Skeletal muscle tissue (tissue), 4 donors: ENCODE data around the gene RPS15. TPM values are rescaled to one million over a fixed set of nuclear protein-coding genes. Genes with fewer than 3 reads are reported as not detected.
A peak's percentile ranks its signal among the peaks of the same experiment; 100 is the strongest.

Source experiments
- H3K27ac ChIP-seq: one replicate; pipeline ENCODE4 v1.7.0; 2013; ENCODE audit warnings: mild to moderate bottlenecking, low read depth, low read length, inconsistent platforms
- H3K27me3 ChIP-seq, 3 donors: one replicate each; pipeline ENCODE4 v1.7.0; 2013; ENCODE audit warnings: low read length in 3 of 3; ENCODE audit not compliant: control insufficient read depth in 3 of 3, insufficient read depth in 3 of 3
- H3K36me3 ChIP-seq, 3 donors: one replicate each; pipeline ENCODE4 v1.7.0; 2013; ENCODE audit warnings: low read length in 3 of 3; ENCODE audit not compliant: control insufficient read depth in 3 of 3, insufficient read depth in 3 of 3
- H3K4me1 ChIP-seq, 3 donors: one replicate each; pipeline ENCODE4 v1.7.0; 2013; ENCODE audit warnings: low read length in 3 of 3, mild to moderate bottlenecking in 3 of 3; ENCODE audit not compliant: control insufficient read depth in 3 of 3, insufficient read depth in 3 of 3
- H3K4me3 ChIP-seq, 3 donors: one replicate each; pipeline ENCODE4 v1.7.0; 2013; ENCODE audit warnings: low read length in 3 of 3
- H3K9ac ChIP-seq, 3 donors: one replicate each; pipeline ENCODE4 v1.7.0; 2013; ENCODE audit warnings: low read length in 3 of 3, mild to moderate bottlenecking in 3 of 3, moderate library complexity in 2 of 3, low read depth in 1 of 3
- H3K9me3 ChIP-seq, 3 donors: one replicate each; pipeline ENCODE4 v1.7.0; 2013; ENCODE audit warnings: low read length in 3 of 3; ENCODE audit not compliant: control insufficient read depth in 3 of 3
- total RNA-seq: library from RNA; depleted of rRNA; stranded (reverse); fragments of >200 nt; gene quantifications from one replicate; pipeline ENCODE4 v1.2.3, GENCODE V29; 2014
- donor health status: Osteomylitis.

The RPS15 gene
- total RNA-seq, 1 donor from 2014 or later: 354 TPM

GRCh38 chr19:1459479-1459878 is 21.3 kb downstream of the RPS15 start:
- Histone ChIP-seq H3K9me3 (no peaks in the 10 kb centered on the region), H3K4me3 (no peak overlapping the region), H3K4me1 (peaks cover 0 to 11% (median 3%) of the 10 kb centered on the region in 3 donors), H3K27ac (no peak overlapping the region), H3K36me3 (peaks cover 0 to 7% (median 0%) of the 10 kb centered on the region in 3 donors), H3K9ac (no peak overlapping the region), H3K27me3 (peaks cover 31 to 58% (median 39%) of the 10 kb centered on the region in 3 donors)

DNA sequence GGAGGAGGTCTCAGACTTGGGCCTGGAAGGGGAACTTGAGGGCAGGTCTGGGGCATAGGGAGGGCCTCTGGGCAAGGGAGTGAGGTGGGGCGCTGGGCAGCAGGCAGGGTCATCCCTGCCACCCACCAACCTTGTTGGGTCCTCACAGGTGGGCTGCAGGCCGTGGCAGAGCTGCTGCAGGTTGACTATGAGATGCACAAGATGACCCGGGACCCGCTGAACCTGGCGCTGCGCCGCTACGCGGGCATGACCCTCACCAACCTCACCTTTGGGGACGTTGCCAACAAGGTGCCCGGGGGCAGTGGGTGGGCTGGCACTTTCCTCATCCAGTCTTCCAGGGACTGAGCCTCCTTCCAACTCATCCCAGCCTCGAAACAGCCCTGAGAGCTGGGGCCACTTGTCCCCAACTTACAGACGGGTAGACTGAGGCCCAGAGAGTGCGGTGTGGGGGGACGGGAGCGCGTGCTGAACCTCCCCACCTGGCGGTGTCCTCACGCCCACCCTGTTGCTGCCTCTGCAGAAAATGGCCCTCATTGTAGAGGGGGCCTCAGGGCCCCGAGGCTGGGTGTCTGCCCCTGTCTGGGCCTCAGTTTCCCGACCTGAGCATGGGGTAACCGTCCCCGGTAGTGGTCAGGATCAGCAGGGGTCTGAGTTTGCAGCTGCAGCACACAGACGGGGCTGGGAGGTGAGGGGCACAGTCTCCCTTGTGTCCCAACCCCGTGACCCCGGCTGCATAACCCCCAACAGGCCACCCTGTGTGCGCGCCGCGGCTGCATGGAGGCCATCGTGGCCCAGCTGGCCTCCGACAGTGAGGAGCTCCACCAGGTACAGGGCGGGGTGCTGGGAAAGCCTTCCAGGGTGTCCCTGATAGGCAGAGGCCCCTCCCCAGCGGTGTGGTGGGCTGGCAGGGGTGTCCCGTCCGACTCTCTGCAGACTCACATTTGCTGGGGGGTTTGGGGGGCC is 22.1 kb downstream of the RPS15 start:
- Histone ChIP-seq H3K9ac (no peak overlapping the region), H3K9me3 (no peaks in the 10 kb centered on the region), H3K36me3 (peaks cover 0 to 7% (median 0%) of the 10 kb centered on the region in 3 donors), H3K27me3 (peaks cover 30 to 59% (median 39%) of the 10 kb centered on the region in 3 donors), H3K27ac (no peak overlapping the region), H3K4me3 (no peak overlapping the region), H3K4me1 (peaks cover 0 to 12% (median under 1%) of the 10 kb centered on the region in 3 donors)

DNA sequence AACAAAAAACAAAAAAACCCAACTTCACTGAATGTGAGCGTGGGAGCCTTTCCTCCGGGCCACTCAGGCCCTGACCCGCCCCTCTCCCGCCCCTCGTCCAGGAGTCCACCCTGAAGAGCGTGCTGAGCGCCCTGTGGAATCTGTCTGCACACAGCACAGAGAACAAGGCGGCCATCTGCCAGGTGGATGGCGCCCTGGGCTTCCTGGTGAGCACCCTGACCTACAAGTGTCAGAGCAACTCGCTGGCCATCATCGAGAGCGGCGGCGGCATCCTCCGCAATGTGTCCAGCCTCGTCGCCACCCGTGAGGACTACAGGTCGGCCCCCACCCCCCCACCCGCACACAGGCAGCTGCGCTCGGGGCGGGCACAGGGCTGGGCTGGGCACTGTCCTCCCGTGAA is 23.7 kb downstream of the RPS15 start:
- Histone ChIP-seq H3K36me3 (peaks cover 0 to 7% (median 0%) of the 10 kb centered on the region in 3 donors), H3K9ac (no peak overlapping the region), H3K4me3 (no peak overlapping the region), H3K4me1 (peaks cover 4 to 16% (median 6%) of the 10 kb centered on the region in 3 donors), H3K27me3 (peaks cover 26 to 59% (median 39%) of the 10 kb centered on the region in 3 donors), H3K9me3 (no peaks in the 10 kb centered on the region), H3K27ac (no peak overlapping the region)

- Histone ChIP-seq H3K9me3 (no peaks in the 10 kb centered on the region), H3K4me1 (peaks cover 18 to 35% (median 28%) of the 10 kb centered on the region in 3 donors), H3K27me3 (peaks cover 39 to 63% (median 54%) of the 10 kb centered on the region in 3 donors), H3K27ac (no peak overlapping the region), H3K36me3 (peaks cover 0 to 5% (median 0%) of the 10 kb centered on the region in 3 donors), H3K4me3 (peak overlapping the region in 1 of 3 donors; percentile 35), H3K9ac (peak overlapping the region in 1 of 3 donors; percentile 25)
Observed at GRCh38 chr19:1465191-1466016, 27.2 kb downstream of the RPS15 start.

DNA sequence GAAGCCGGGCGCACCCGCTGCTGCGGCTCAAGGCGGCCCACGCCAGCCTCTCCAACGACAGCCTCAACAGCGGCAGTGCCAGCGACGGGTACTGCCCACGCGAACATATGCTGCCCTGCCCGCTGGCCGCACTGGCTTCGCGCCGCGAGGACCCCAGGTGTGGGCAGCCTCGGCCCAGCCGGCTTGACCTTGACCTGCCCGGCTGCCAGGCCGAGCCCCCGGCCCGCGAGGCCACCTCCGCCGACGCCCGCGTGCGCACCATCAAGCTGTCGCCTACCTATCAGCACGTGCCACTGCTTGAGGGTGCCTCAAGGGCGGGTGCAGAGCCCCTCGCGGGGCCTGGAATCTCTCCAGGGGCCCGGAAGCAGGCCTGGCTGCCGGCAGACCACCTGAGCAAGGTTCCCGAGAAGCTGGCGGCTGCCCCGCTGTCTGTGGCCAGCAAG is 27.8 kb downstream of the RPS15 start:
- Histone ChIP-seq H3K4me3 (peak overlapping the region in 1 of 3 donors; percentile 22), H3K36me3 (peaks cover 0 to 1% (median 0%) of the 10 kb centered on the region in 3 donors), H3K27ac (no peak overlapping the region), H3K27me3 (peaks cover 45 to 64% (median 60%) of the 10 kb centered on the region in 3 donors), H3K9ac (no peak overlapping the region), H3K4me1 (peaks cover 24 to 42% (median 35%) of the 10 kb centered on the region in 3 donors), H3K9me3 (no peaks in the 10 kb centered on the region)

- Histone ChIP-seq H3K4me3 (no peak overlapping the region), H3K36me3 (no peaks in the 10 kb centered on the region), H3K27ac (no peak overlapping the region), H3K9ac (no peak overlapping the region), H3K27me3 (peaks cover 51 to 70% (median 66%) of the 10 kb centered on the region in 3 donors), H3K9me3 (no peaks in the 10 kb centered on the region), H3K4me1 (peaks cover 30 to 48% (median 41%) of the 10 kb centered on the region in 3 donors)
Observed at GRCh38 chr19:1466461-1467214, 28.4 kb downstream of the RPS15 start.

- Histone ChIP-seq H3K9me3 (no peaks in the 10 kb centered on the region), H3K9ac (no peak overlapping the region), H3K36me3 (no peaks in the 10 kb centered on the region), H3K4me1 (peaks cover 32 to 52% (median 46%) of the 10 kb centered on the region in 3 donors), H3K27ac (no peak overlapping the region), H3K27me3 (peaks cover 56 to 75% (median 71%) of the 10 kb centered on the region in 3 donors), H3K4me3 (no peak overlapping the region)
Observed at GRCh38 chr19:1467215-1467489, 29.0 kb downstream of the RPS15 start.

DNA sequence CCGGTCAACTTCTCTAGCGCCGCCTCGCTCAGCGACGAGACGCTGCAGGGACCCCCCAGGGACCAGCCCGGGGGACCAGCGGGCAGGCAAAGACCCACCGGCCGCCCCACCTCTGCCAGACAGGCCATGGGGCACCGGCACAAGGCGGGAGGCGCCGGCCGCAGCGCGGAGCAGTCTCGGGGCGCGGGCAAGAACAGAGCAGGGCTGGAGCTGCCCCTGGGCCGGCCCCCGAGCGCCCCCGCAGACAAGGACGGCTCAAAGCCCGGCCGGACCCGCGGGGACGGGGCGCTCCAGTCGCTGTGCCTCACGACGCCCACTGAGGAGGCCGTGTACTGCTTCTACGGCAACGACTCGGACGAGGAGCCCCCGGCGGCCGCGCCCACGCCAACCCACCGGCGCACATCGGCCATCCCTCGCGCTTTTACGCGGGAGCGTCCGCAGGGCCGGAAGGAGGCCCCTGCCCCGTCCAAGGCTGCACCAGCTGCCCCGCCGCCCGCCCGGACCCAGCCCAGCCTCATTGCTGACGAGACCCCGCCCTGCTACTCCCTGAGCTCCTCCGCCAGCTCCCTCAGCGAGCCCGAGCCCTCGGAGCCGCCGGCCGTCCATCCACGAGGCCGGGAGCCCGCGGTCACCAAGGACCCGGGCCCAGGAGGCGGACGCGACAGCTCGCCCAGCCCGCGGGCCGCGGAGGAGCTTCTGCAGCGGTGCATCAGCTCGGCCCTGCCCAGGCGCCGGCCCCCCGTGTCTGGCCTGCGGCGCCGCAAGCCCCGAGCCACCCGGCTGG is 29.5 kb downstream of the RPS15 start:
- no peak overlapping the region for H3K9ac ChIP-seq
- H3K27ac ChIP-seq: no peak overlapping the region
- H3K27me3 ChIP-seq: peaks cover 62 to 80% (median 77%) of the 10 kb centered on the region in 3 donors
- H3K4me3 ChIP-seq: no peak overlapping the region
- peaks cover 32 to 57% (median 51%) of the 10 kb centered on the region in 3 donors for H3K4me1 ChIP-seq
- H3K36me3 ChIP-seq: no peaks in the 10 kb centered on the region
- no peaks in the 10 kb centered on the region for H3K9me3 ChIP-seq
